ENCODE data around the gene DDX56.

DNA sequence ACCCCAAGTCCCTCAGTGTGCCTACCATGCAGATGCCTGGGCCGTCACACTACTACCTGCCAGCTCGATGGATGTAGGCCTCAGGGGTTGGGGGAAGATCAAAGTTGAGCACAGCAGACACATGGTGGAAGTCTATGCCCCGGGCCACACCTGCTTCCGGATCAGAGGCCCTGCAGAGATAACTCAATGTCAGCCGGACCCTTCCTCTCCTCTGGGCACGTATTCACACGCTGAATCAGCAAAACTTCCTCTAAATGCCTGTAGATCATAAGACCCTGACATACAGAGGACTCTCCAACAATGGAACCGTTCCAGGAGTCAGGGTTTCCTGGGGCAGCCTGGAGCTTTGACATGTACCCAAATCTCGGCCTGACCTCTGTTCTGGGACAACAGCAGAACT lies 3.7 kb downstream of the DDX56 start:
- TF ChIP-seq, protein P1, sequence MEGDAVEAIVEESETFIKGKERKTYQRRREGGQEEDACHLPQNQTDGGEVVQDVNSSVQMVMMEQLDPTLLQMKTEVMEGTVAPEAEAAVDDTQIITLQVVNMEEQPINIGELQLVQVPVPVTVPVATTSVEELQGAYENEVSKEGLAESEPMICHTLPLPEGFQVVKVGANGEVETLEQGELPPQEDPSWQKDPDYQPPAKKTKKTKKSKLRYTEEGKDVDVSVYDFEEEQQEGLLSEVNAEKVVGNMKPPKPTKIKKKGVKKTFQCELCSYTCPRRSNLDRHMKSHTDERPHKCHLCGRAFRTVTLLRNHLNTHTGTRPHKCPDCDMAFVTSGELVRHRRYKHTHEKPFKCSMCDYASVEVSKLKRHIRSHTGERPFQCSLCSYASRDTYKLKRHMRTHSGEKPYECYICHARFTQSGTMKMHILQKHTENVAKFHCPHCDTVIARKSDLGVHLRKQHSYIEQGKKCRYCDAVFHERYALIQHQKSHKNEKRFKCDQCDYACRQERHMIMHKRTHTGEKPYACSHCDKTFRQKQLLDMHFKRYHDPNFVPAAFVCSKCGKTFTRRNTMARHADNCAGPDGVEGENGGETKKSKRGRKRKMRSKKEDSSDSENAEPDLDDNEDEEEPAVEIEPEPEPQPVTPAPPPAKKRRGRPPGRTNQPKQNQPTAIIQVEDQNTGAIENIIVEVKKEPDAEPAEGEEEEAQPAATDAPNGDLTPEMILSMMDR (IDR thresholded peaks at IDR 0.05), result no peak
- TF ChIP-seq POLR2A (IDR thresholded peaks at IDR 0.05), result no peak
